Measurements from ENCODE around the gene RMDN2. TPM values are rescaled to one million over a fixed set of nuclear protein-coding genes. Genes with fewer than 3 reads are reported as not detected.

Gene RMDN2
- polyA plus RNA-seq, 3 donors = 7.0 to 14.3 (median 10.7) TPM

DNA sequence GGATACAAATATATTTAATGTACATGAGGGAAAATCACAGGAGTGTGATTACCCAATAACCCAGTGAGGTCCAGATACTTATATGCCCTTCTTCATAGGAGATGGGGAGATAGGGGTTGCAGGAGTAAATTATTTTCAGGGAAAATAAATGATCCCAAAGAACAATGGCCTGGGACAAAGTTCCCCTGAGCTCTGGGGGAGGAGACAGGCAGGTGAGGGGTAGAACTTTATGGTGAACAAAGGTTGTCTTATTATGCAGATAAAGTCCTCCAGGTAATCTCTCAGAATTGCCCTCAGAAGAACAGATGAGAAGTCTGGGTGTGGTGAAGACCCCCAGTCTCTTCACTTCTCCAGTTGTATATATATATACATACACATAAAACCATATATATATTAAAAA is 22.1 kb upstream of the RMDN2 start:
- no peak overlapping the region for H3K27ac Mint-ChIP-seq
- peaks cover 0 to 13% (median 4%) of the 10 kb centered on the region in 7 donors for H3K9me3 Mint-ChIP-seq
- H3K27ac ChIP-seq (ENCODE audit: low read depth in 1 of 2, low read length in 2 of 2) = no peak overlapping the region
- H3K36me3 Mint-ChIP-seq = no peaks in the 10 kb centered on the region
- H3K4me3 ChIP-seq (replicated peaks in 1 of 3; ENCODE audit: low read depth in 2 of 3, low read length in 3 of 3) = no peak overlapping the region
- no peaks in the 10 kb centered on the region for H4K20me1 ChIP-seq (ENCODE audit: insufficient read depth, low read length)
- H3K27me3 ChIP-seq (ENCODE audit: control insufficient read depth in 2 of 2, insufficient read depth in 2 of 2, low read length in 2 of 2) = no peaks in the 10 kb centered on the region
- H3K36me3 ChIP-seq (replicated peaks in 1 of 2; ENCODE audit: control insufficient read depth in 1 of 2, insufficient read depth in 2 of 2, low read length in 2 of 2) = no peaks in the 10 kb centered on the region
- H3K4me1 Mint-ChIP-seq = peaks cover 6% of the 10 kb centered on the region
- intact Hi-C loops (cut with micrococcal nuclease) = no loop called here
- H3K9ac ChIP-seq (ENCODE audit: insufficient read depth, low read length, poor library complexity, severe bottlenecking) = no peak overlapping the region
- H3K27me3 Mint-ChIP-seq (ENCODE audit: low read depth in 3 of 3) = peaks cover 0 to 6% (median 0%) of the 10 kb centered on the region in 3 donors
- no peak overlapping the region for H3K4me3 Mint-ChIP-seq
- peaks cover 0 to 8% of the 10 kb centered on the region in 2 donors for H3K4me1 ChIP-seq (ENCODE audit: control insufficient read depth in 1 of 2, insufficient read depth in 2 of 2, low read length in 2 of 2)
- no peak overlapping the region for H2AFZ ChIP-seq (ENCODE audit: insufficient read depth, low read depth, low read length, poor library complexity, severe bottlenecking)
- no peaks in the 10 kb centered on the region for H3K79me2 ChIP-seq (ENCODE audit: insufficient read depth, low read length)
- H3K4me2 ChIP-seq (replicated peaks; ENCODE audit: extremely low read depth, low read length, poor library complexity, severe bottlenecking) = no peak overlapping the region
- H3K9me3 ChIP-seq (replicated peaks in 1 of 2; ENCODE audit: control insufficient read depth in 1 of 2, insufficient read depth in 1 of 2, low read length in 2 of 2) = peaks cover 0 to 8% of the 10 kb centered on the region in 2 donors
- no peak for DNase-seq
- TF ChIP-seq, protein P1, sequence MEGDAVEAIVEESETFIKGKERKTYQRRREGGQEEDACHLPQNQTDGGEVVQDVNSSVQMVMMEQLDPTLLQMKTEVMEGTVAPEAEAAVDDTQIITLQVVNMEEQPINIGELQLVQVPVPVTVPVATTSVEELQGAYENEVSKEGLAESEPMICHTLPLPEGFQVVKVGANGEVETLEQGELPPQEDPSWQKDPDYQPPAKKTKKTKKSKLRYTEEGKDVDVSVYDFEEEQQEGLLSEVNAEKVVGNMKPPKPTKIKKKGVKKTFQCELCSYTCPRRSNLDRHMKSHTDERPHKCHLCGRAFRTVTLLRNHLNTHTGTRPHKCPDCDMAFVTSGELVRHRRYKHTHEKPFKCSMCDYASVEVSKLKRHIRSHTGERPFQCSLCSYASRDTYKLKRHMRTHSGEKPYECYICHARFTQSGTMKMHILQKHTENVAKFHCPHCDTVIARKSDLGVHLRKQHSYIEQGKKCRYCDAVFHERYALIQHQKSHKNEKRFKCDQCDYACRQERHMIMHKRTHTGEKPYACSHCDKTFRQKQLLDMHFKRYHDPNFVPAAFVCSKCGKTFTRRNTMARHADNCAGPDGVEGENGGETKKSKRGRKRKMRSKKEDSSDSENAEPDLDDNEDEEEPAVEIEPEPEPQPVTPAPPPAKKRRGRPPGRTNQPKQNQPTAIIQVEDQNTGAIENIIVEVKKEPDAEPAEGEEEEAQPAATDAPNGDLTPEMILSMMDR (IDR thresholded peaks at IDR 0.05) = no peak

- Mint-ChIP-seq H3K36me3 (no peaks in the 10 kb centered on the region), H3K9me3 (peaks cover 0 to 13% (median 4%) of the 10 kb centered on the region in 7 donors), H3K27ac (no peak overlapping the region), H3K4me1 (peaks cover 6% of the 10 kb centered on the region), H3K27me3 (ENCODE audit: low read depth in 3 of 3) (peaks cover 0 to 6% (median 0%) of the 10 kb centered on the region in 3 donors), H3K4me3 (no peak overlapping the region)
- H3K36me3 ChIP-seq (replicated peaks in 1 of 2; ENCODE audit: control insufficient read depth in 1 of 2, insufficient read depth in 2 of 2, low read length in 2 of 2) = no peaks in the 10 kb centered on the region
- H3K9me3 ChIP-seq (replicated peaks in 1 of 2; ENCODE audit: control insufficient read depth in 1 of 2, insufficient read depth in 1 of 2, low read length in 2 of 2) = peaks cover 0 to 8% of the 10 kb centered on the region in 2 donors
- no peaks in the 10 kb centered on the region for H3K27me3 ChIP-seq (ENCODE audit: control insufficient read depth in 2 of 2, insufficient read depth in 2 of 2, low read length in 2 of 2)
- H3K9ac ChIP-seq (ENCODE audit: insufficient read depth, low read length, poor library complexity, severe bottlenecking) = no peak overlapping the region
- WGBS (ENCODE audit: insufficient coverage) = no CpG with 5 or more reads among the region's 3 CpGs
- H3K27ac ChIP-seq (ENCODE audit: low read depth in 1 of 2, low read length in 2 of 2) = no peak overlapping the region
- peaks cover 0 to 8% of the 10 kb centered on the region in 2 donors for H3K4me1 ChIP-seq (ENCODE audit: control insufficient read depth in 1 of 2, insufficient read depth in 2 of 2, low read length in 2 of 2)
- H3K4me2 ChIP-seq (replicated peaks; ENCODE audit: extremely low read depth, low read length, poor library complexity, severe bottlenecking) = no peak overlapping the region
- no peak overlapping the region for H3K4me3 ChIP-seq (replicated peaks in 1 of 3; ENCODE audit: low read depth in 2 of 3, low read length in 3 of 3)
- no peaks in the 10 kb centered on the region for H3K79me2 ChIP-seq (ENCODE audit: insufficient read depth, low read length)
- no peak for DNase-seq
- no peak overlapping the region for H2AFZ ChIP-seq (ENCODE audit: insufficient read depth, low read depth, low read length, poor library complexity, severe bottlenecking)
- TF ChIP-seq, protein P1 (IDR thresholded peaks at IDR 0.05) = no peak
- H4K20me1 ChIP-seq (ENCODE audit: insufficient read depth, low read length) = no peaks in the 10 kb centered on the region
- intact Hi-C loops (cut with micrococcal nuclease) = no loop called here
Measured at GRCh38 chr2:37904425-37904824, 20.7 kb upstream of the RMDN2 start.

Data from CD14-positive monocyte (primary cell).